GM12878 (cell line): ENCODE results near the gene NCKAP5L. TPM values are rescaled to one million over a fixed set of nuclear protein-coding genes. Genes with fewer than 3 reads are reported as not detected.

Source experiments
- ATAC-seq: fragments of 200-7000 bp; cut with Tn5 transposase; 3 replicates; pipeline ENCODE4 v1.9.1; 2020; ENCODE audit warnings: mild to moderate bottlenecking, moderate library complexity
- Bru-seq: library from RNA; stranded (reverse); fragments of 400-500 nt; gene quantifications from one replicate; lab custom pipeline; 2021; lab: Mats Ljungman, UMichigan
- BruChase-seq, 2 experiments: library from RNA; stranded (reverse); fragments of 400-500 nt; gene quantifications; one replicate each; lab custom pipeline; 2021; lab: Mats Ljungman, UMichigan
- BruUV-seq: library from RNA; stranded (reverse); fragments of 400-500 nt; replicated peaks from 2 replicates; lab custom pipeline; 2021; lab: Mats Ljungman, UMichigan
- CTCF ChIA-PET: fragments of 300-600 bp; sonication (Branson Sonifier 250); formaldehyde crosslinking; extraction: SDS; loops from one replicate; lab custom pipeline; 2021; ENCODE audit warnings: inconsistent platforms; lab: Yijun Ruan, JAX
- POLR2A ChIA-PET: fragments of 350-600 bp; formaldehyde crosslinking; extraction: SDS; loops from one replicate; lab custom pipeline; 2021; ENCODE audit warnings: inconsistent platforms; lab: Charles Lee
- RAD21 ChIA-PET: fragments of 300-600 bp; sonication (Branson Sonifier 250); formaldehyde crosslinking; loops from one replicate; lab custom pipeline; 2023; ENCODE audit warnings: antibody characterized with exemption; ENCODE audit not compliant: unreplicated experiment; lab: Charles Lee
- SMC1A ChIA-PET: fragments of 300-600 bp; sonication (Branson Sonifier 250); formaldehyde crosslinking; loops from one replicate; lab custom pipeline; 2023; ENCODE audit not compliant: unreplicated experiment, uncharacterized antibody; lab: Charles Lee
- DNase-seq: peaks from one replicate; pipeline ENCODE4 v3.0.0-alpha.2; 2011; ENCODE audit warnings: low read depth, low spot score
- FAIRE-seq: peaks from 3 replicates; lab custom pipeline; 2011; peaks lifted over from hg19 to GRCh38; lab: Jason Lieb, UNC
- H2AFZ ChIP-seq: 2 replicates; pipeline ENCODE4 v1.6.0; 2011; ENCODE audit warnings: low read depth, low read length, control low read depth; ENCODE audit not compliant: control insufficient read depth
- H3K27ac ChIP-seq: 2 replicates; pipeline ENCODE4 v1.5.1; 2011; ENCODE audit warnings: control low read depth; ENCODE audit not compliant: control insufficient read depth, insufficient read depth
- H3K27me3 ChIP-seq, 2 experiments: replicated peaks in 1 of 2; 2 replicates each; pipeline versions ENCODE4 v1.6.0 to v1.6.1; 2011; ENCODE audit warnings: low read length in 1 of 2; ENCODE audit not compliant: control insufficient read depth in 2 of 2, insufficient read depth in 2 of 2
- H3K36me3 ChIP-seq, 2 experiments: 2 replicates each; pipeline ENCODE4 v1.5.1; 2011; ENCODE audit warnings: low read length in 1 of 2; ENCODE audit not compliant: control insufficient read depth in 2 of 2, insufficient read depth in 2 of 2
- H3K4me1 ChIP-seq: 2 replicates; pipeline ENCODE4 v1.6.1; 2011; ENCODE audit warnings: mild to moderate bottlenecking, low read length, moderate library complexity, mixed read lengths; ENCODE audit not compliant: control insufficient read depth, insufficient read depth
- H3K4me2 ChIP-seq: 2 replicates; pipeline ENCODE4 v1.6.0; 2011; ENCODE audit warnings: control low read depth; ENCODE audit not compliant: control insufficient read depth, insufficient read depth
- H3K4me3 ChIP-seq: fragments of 200-600 bp; sonication (generic); 2 replicates; pipeline ENCODE4 v1.5.1; 2016
- H3K79me2 ChIP-seq: 2 replicates; pipeline ENCODE4 v1.6.0; 2011; ENCODE audit warnings: low read length; ENCODE audit not compliant: control insufficient read depth, insufficient read depth
- H3K9ac ChIP-seq: 2 replicates; pipeline ENCODE4 v1.8.0; 2011; ENCODE audit warnings: low read length, control low read depth, mixed read lengths; ENCODE audit not compliant: control insufficient read depth, insufficient read depth
- H3K9me3 ChIP-seq: replicated peaks from 3 replicates; pipeline ENCODE4 v1.5.1; 2011; ENCODE audit warnings: mild to moderate bottlenecking, low read length; ENCODE audit not compliant: control insufficient read depth, insufficient read depth
- H4K20me1 ChIP-seq: 2 replicates; pipeline ENCODE4 v1.6.0; 2011; ENCODE audit not compliant: control insufficient read depth, insufficient read depth
- BACH1 ChIP-seq: fragments of 450-650 bp; IDR thresholded peaks from 2 replicates; pipeline ENCODE4 v1.6.1; 2017; ENCODE audit warnings: mild to moderate bottlenecking, borderline replicate concordance
- BRCA1 ChIP-seq: IDR thresholded peaks from 2 replicates; pipeline ENCODE4 v1.6.1; 2011; ENCODE audit warnings: low read depth, low read length, improper control_type of control experiment
- EZH2 ChIP-seq: IDR thresholded peaks from 2 replicates; pipeline ENCODE4 v1.6.1; 2012; ENCODE audit warnings: low read depth, mild to moderate bottlenecking, control low read depth, inconsistent platforms, low read length, borderline replicate concordance; ENCODE audit not compliant: control insufficient read depth
- IKZF1 ChIP-seq: fragments of 450-650 bp; conservative IDR thresholded peaks from 2 replicates; pipeline ENCODE4 v1.6.1; 2017; ENCODE audit warnings: antibody characterized with exemption, mild to moderate bottlenecking
- LARP7 ChIP-seq: fragments of 450-650 bp; IDR thresholded peaks from 2 replicates; pipeline ENCODE4 v1.6.1; 2017; ENCODE audit warnings: mild to moderate bottlenecking
- PAX5 ChIP-seq: IDR thresholded peaks from 2 replicates; pipeline ENCODE4 v1.6.1; 2011; ENCODE audit warnings: low read depth, low read length, borderline replicate concordance
- PAX8 ChIP-seq: fragments of 450-650 bp; IDR thresholded peaks from 2 replicates; pipeline ENCODE4 v1.6.1; 2017; ENCODE audit warnings: mild to moderate bottlenecking, moderate library complexity
- POU2F2 ChIP-seq: IDR thresholded peaks from 3 replicates; pipeline ENCODE4 v1.6.1; 2011; ENCODE audit warnings: low read depth, mild to moderate bottlenecking, low read length, borderline replicate concordance
- RB1 ChIP-seq: fragments of 450-650 bp; formaldehyde crosslinking; IDR thresholded peaks from 2 replicates; pipeline ENCODE4 v1.6.1; 2017; ENCODE audit warnings: mild to moderate bottlenecking, borderline replicate concordance
- RCOR1 ChIP-seq: conservative IDR thresholded peaks from 2 replicates; pipeline ENCODE4 v1.6.1; 2012; ENCODE audit warnings: low read depth, low read length, improper control_type of control experiment
- RFX5 ChIP-seq: IDR thresholded peaks from 2 replicates; pipeline ENCODE4 v1.6.1; 2011; ENCODE audit warnings: low read depth, low read length, improper control_type of control experiment
- WGBS: methylation state at CpG from one replicate; pipeline ENCODE4 v1.1.6; 2016; ENCODE audit warnings: low lambda C conversion rate; ENCODE audit not compliant: insufficient replicate concordance, insufficient coverage; ENCODE audit errors: missing lambda C conversion rate; 5-methylcytosine and 5-hydroxymethylcytosine counted together
- in situ Hi-C: fragments of 300-500 bp; cut with MboI; formaldehyde crosslinking; loops from 9 replicates; pipeline ENCODE4 v1.14.3; 2018; ENCODE audit warnings: mixed read lengths
- intact Hi-C: fragments of 100-400 bp; cut with micrococcal nuclease; formaldehyde crosslinking; loops from one replicate; pipeline ENCODE4 v1.14.2; 2022; ENCODE audit not compliant: unreplicated experiment
- long read RNA-seq, 2 experiments: library from polyadenylated mRNA; unstranded; transcript quantifications; one replicate each; pipeline ENCODE4 v2.0.0, GENCODE V29; 2019 to 2020
- polyA minus RNA-seq, 3 experiments: library from RNA; depleted of rRNA, polyadenylated mRNA; stranded (reverse); fragments of >200 nt; gene quantifications; 2 replicates each; pipeline ENCODE4 v1.2.3, GENCODE V29; 2011
- polyA plus RNA-seq, 11 experiments: library from polyadenylated mRNA; depleted of rRNA in 4 of 11; unstranded in 6 of 11; stranded (reverse) in 5 of 11; fragments of >200 nt; fragmentation: Nextera tagmentation in 4 of 11; fragmentation: Illumina TruSeq in 1 of 11; extraction: Ambion mirVana in 4 of 11; extraction: Trizol in 1 of 11; gene quantifications; 1 replicate in 1 of 11; 2 replicates in 10 of 11; pipeline versions ENCODE4 v1.2.1 to v1.2.3, GENCODE V29; 2011 to 2016; ENCODE audit warnings: inconsistent platforms in 2 of 11, missing spikeins in 2 of 11, low read depth in 1 of 11
- total RNA-seq, 4 experiments: library from RNA; depleted of rRNA in 3 of 4; stranded (reverse); fragments of >200 nt in 3 of 4; fragmentation: Illumina TruSeq in 1 of 4; extraction: Trizol in 1 of 4; gene quantifications; 2 replicates each; pipeline versions ENCODE4 v1.2.1 to v1.2.3, GENCODE V29; 2013 to 2021
- TF ChIP-seq, protein P1 (sequence below): fragments of 450-650 bp; IDR thresholded peaks from 2 replicates; pipeline ENCODE4 v1.6.1; 2016; ENCODE audit warnings: mild to moderate bottlenecking

The NCKAP5L gene, protein sequence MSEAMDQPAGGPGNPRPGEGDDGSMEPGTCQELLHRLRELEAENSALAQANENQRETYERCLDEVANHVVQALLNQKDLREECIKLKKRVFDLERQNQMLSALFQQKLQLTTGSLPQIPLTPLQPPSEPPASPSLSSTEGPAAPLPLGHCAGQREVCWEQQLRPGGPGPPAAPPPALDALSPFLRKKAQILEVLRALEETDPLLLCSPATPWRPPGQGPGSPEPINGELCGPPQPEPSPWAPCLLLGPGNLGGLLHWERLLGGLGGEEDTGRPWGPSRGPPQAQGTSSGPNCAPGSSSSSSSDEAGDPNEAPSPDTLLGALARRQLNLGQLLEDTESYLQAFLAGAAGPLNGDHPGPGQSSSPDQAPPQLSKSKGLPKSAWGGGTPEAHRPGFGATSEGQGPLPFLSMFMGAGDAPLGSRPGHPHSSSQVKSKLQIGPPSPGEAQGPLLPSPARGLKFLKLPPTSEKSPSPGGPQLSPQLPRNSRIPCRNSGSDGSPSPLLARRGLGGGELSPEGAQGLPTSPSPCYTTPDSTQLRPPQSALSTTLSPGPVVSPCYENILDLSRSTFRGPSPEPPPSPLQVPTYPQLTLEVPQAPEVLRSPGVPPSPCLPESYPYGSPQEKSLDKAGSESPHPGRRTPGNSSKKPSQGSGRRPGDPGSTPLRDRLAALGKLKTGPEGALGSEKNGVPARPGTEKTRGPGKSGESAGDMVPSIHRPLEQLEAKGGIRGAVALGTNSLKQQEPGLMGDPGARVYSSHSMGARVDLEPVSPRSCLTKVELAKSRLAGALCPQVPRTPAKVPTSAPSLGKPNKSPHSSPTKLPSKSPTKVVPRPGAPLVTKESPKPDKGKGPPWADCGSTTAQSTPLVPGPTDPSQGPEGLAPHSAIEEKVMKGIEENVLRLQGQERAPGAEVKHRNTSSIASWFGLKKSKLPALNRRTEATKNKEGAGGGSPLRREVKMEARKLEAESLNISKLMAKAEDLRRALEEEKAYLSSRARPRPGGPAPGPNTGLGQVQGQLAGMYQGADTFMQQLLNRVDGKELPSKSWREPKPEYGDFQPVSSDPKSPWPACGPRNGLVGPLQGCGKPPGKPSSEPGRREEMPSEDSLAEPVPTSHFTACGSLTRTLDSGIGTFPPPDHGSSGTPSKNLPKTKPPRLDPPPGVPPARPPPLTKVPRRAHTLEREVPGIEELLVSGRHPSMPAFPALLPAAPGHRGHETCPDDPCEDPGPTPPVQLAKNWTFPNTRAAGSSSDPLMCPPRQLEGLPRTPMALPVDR (N-terminal part only)
- 37.5 and 39.4 TPM in 2 replicates for total RNA-seq (2013; cell fraction: nucleolus; rRNA removed)
- 8.2 TPM in 2 replicates for total RNA-seq (2014; rRNA removed)
- 4.3 and 4.4 TPM in 2 replicates for total RNA-seq (2014; rRNA removed; fragmentation: Illumina TruSeq; extraction: Trizol)
- 14.8 and 15.8 TPM in 2 replicates for total RNA-seq (2021)
- 1.6 TPM for polyA plus RNA-seq (2011; ENCODE audit: low read depth)
- polyA plus RNA-seq (2011; rRNA removed), result 2.1 and 3.1 TPM in 2 replicates
- polyA plus RNA-seq (2011; cell fraction: cytosol; rRNA removed), result 3.0 and 4.2 TPM in 2 replicates
- polyA plus RNA-seq (2011; cell fraction: nucleus; rRNA removed), result 17.3 and 21.6 TPM in 2 replicates
- 5.6 and 6.3 TPM in 2 replicates for polyA plus RNA-seq (2012)
- 1.1 and 3.4 TPM in 2 replicates for polyA plus RNA-seq (2014; fragmentation: Illumina TruSeq; extraction: Trizol)
- polyA plus RNA-seq (2014; fragmentation: Nextera tagmentation; extraction: Ambion mirVana), result under 1 TPM; 0.03 to 0.16 TPM
- 8.1 and 10.7 TPM in 2 replicates for polyA plus RNA-seq (2014; rRNA removed)
- 1 to 10 TPM; 4.4 to 5.5 TPM for polyA plus RNA-seq (2016; fragmentation: Nextera tagmentation; extraction: Ambion mirVana)
- 7.7 and 11.0 TPM in 2 replicates for polyA minus RNA-seq (2011; rRNA and poly(A)+ RNA removed)
- polyA minus RNA-seq (2011; cell fraction: cytosol; rRNA and poly(A)+ RNA removed), result 4.1 and 5.1 TPM in 2 replicates
- polyA minus RNA-seq (2011; cell fraction: nucleus; rRNA and poly(A)+ RNA removed), result 8.6 and 13.6 TPM in 2 replicates
- percentile 74 among the genes with signal in this experiment for Bru-seq, nascent RNA
- BruChase-seq, experiment 1, labeled RNA remaining after a 6-hour chase, result percentile 59 among the genes with signal in this experiment
- percentile 66 among the genes with signal in this experiment for BruChase-seq, experiment 2, labeled RNA remaining after a 2-hour chase
- long read RNA-seq, experiment 1, result 0 reads
- long read RNA-seq, experiment 2, partial matches to known transcripts, result 0 of 1 reads
- long read RNA-seq, experiment 2, other reads (novel, unspliced or antisense), result 1 of 1 reads

DNA sequence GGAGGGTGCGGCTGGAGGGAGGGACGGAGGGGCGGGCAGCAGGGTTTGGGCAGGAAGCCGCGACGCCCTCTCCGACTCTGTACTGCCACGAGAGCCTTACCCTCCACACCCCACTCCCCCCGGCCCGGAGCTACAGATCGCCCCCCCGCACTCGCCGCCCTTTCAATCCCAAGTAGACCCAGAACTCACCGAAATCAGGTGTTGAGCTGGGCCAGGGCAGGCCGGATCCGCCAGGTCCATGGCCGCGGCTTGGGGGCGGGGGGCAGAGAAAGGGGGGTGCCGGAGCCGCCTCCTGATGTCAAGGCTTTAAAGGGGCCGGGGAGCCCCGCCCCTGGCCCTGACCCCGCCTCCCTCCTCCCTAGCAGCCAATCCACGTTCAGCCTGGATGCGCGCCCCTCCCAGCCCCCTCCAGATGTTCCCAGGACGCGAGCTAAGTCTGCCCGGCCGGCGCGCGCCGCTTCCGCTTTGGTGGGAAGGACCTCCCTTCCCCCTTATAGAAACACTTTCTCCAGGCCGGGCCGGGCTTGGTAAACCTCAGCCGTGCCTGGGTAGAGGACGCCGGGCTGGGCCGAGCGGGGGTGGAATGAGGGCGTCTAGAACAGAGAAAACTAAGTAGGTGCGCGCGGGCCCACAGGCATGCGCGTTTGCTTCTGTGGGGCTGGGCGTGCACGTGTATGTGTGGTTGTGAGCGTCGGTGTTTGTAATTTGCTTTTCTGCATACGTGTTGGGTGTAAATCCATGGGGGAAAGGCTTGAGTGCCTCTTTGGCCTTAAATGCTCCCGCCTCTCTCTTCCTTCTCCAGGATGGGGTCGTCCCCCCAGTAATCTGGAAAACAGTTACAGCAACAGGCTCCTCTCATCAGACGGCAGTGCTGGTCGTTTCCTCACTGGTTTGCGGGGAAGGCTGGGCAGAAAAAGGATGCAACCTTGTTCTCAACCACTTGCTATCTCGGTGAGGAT, at the start of gene NCKAP5L:
TSS of gene NCKAP5L (minus strand) at position 281 of the 959 bp plus-strand sequence. CDS start 24,369 bp downstream, outside the sequence.
- H2AFZ ChIP-seq, result peak within 1 kb of the TSS; percentile 93
- 0 out of 2 replicates have a peak, but pooled peaks cover 3% of the 10 kb centered on the region for H4K20me1 ChIP-seq
- H3K27ac ChIP-seq, result peak within 1 kb of the TSS; percentile 58
- ChIA-PET POLR2A (interaction anchor here (0.5 to 1.7 kb wide), 9 partner anchors 9 to 927 kb away, joined by 3 to 6 read pairs (median 4); partner anchors contain the start of genes BCDIN3D and TMBIM6), RAD21 (interaction anchor here (0.6 to 1.6 kb wide), 10 partner anchors 11 to 162 kb away, joined by 3 to 13 read pairs (median 5); partner anchors contain the start of genes BCDIN3D and TMBIM6), SMC1A (interaction anchor here (1.0 to 5.3 kb wide), 3 partner anchors 11 to 87 kb away, joined by 5 to 32 read pairs (median 8); partner anchors contain the start of gene TMBIM6), CTCF (interaction anchor here (1.0 to 7.7 kb wide), 5 partner anchors 11 to 139 kb away, joined by 4 to 61 read pairs (median 11); partner anchors contain the start of gene TMBIM6)
- no peaks in the 10 kb centered on the region for H3K27me3 ChIP-seq
- H3K9me3 ChIP-seq, result no peaks in the 10 kb centered on the region
- H3K4me2 ChIP-seq, result peak within 1 kb of the TSS; percentile 93
- H3K4me1 ChIP-seq, result peaks cover 26% of the 10 kb centered on the region
- no peaks in the 10 kb centered on the region for H3K36me3 ChIP-seq
- peak within 1 kb of the TSS; percentile 99 for H3K4me3 ChIP-seq
- 2% methylated on average over 50 of the region's 61 CpGs for WGBS
- TSS peak; percentile 94 for BruUV-seq
- in situ Hi-C loops (no loop called here), intact Hi-C loops (loop anchor here (1.0 kb wide), 1 partner anchor 16 kb away; no protein-coding TSS in a partner anchor)
- ATAC-seq (peak; percentile 97), FAIRE-seq (peak; percentile 91), DNase-seq (no peak)
- H3K9ac ChIP-seq, result peak within 1 kb of the TSS; percentile 71
- peaks cover 19% of the 10 kb centered on the region for H3K79me2 ChIP-seq
- TF ChIP-seq PAX5, result peak; percentile 45; the same call in 1 of the 2 replicates
- peak; percentile 60; the same call in 1 of the 3 replicates for TF ChIP-seq POU2F2
- TF ChIP-seq PAX8, result no peak
- TF ChIP-seq LARP7, result no peak
- 0 out of 2 replicates have a peak, but pooled peaks have one; percentile 55 for TF ChIP-seq RB1
- TF ChIP-seq EZH2, result no peak
- peak; percentile 76 for TF ChIP-seq IKZF1
- TF ChIP-seq, protein P1, sequence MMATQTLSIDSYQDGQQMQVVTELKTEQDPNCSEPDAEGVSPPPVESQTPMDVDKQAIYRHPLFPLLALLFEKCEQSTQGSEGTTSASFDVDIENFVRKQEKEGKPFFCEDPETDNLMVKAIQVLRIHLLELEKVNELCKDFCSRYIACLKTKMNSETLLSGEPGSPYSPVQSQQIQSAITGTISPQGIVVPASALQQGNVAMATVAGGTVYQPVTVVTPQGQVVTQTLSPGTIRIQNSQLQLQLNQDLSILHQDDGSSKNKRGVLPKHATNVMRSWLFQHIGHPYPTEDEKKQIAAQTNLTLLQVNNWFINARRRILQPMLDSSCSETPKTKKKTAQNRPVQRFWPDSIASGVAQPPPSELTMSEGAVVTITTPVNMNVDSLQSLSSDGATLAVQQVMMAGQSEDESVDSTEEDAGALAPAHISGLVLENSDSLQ, result peak; percentile 11; the same call in 1 of the 2 replicates
- peak; percentile 45; the same call in 1 of the 2 replicates for TF ChIP-seq RFX5
- TF ChIP-seq BRCA1, result no peak
- TF ChIP-seq BACH1, result no peak
- TF ChIP-seq RCOR1, result no peak
